ENCODE data around the gene RANGAP1. TPM values are rescaled to one million over a fixed set of nuclear protein-coding genes. Genes with fewer than 3 reads are reported as not detected.
A peak's percentile ranks its signal among the peaks of the same experiment; 100 is the strongest.

Gene RANGAP1
- total and polyA plus RNA-seq, 2 of the 13 experiments (the other 11 are each of a cell fraction or from before 2014, with no cell fraction given) = 51.8 to 83.9 TPM

DNA sequence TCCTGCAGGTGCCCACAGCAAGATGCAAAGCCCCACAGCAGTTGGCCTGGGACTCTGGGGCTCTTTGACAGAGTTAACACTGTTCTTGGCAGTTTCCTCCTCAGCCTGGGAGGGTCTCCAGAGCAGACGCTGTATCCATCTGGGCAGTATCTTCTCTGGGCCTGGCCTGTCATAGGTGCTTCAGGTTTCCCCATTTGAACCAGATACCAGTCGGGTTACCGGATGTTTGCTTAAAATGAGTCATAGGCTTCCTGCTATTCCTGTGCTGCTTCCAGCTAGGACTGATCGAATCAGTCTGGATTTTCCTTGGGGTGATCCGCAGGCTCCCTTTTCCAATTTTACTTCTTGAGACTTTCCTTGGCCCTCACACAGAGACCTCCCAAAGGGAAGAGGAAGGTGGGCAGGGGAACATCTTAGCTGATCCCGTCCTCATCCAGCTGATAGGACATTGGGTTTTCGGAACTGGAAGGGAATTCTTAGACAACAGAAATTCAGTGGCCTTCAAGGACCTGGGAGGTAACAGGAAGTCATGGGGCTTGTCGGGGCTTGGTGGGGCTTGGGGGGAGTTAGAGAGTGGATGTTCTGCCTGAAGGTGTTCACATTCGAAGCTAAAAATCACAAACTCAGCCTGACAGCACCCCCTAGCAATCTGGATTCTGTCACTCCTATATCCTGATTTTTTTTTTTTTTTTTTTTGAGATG, 2.4 kb upstream of the RANGAP1 start (continued):
- TF ChIP-seq ELK4 (CRISPR knock-in tag; IDR thresholded peaks at IDR 0.05; ENCODE audit: borderline replicate concordance) = no peak
- TF ChIP-seq ZBTB44 (CRISPR knock-in tag; IDR thresholded peaks at IDR 0.05) = no peak
- TF ChIP-seq FOSL2 (CRISPR knock-in tag; IDR thresholded peaks at IDR 0.05) = peak; percentile 99
- TF ChIP-seq CBFB (CRISPR knock-in tag; IDR thresholded peaks at IDR 0.05) = no peak
- TF ChIP-seq, protein P1, sequence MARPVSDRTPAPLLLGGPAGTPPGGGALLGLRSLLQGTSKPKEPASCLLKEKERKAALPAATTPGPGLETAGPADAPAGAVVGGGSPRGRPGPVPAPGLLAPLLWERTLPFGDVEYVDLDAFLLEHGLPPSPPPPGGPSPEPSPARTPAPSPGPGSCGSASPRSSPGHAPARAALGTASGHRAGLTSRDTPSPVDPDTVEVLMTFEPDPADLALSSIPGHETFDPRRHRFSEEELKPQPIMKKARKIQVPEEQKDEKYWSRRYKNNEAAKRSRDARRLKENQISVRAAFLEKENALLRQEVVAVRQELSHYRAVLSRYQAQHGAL (CRISPR knock-in tag; IDR thresholded peaks at IDR 0.05; ENCODE audit: not compliant biosample characterization) = no peak
- no peak for TF ChIP-seq HDAC6 (IDR thresholded peaks at IDR 0.05; ENCODE audit: low read depth, low read length)
- TF ChIP-seq ZNF547 (CRISPR knock-in tag; IDR thresholded peaks at IDR 0.05) = no peak
- no peak for TF ChIP-seq MAF1 (CRISPR knock-in tag; IDR thresholded peaks at IDR 0.05; ENCODE audit: borderline replicate concordance)
- TF ChIP-seq SALL2 (CRISPR knock-in tag; IDR thresholded peaks at IDR 0.05) = no peak
- TF ChIP-seq TARDBP (CRISPR knock-in tag; IDR thresholded peaks at IDR 0.05) = peak; percentile 75
- no peak for TF ChIP-seq ZNF101 (CRISPR knock-in tag; IDR thresholded peaks at IDR 0.05; ENCODE audit: borderline replicate concordance, low read depth)
- no peak for TF ChIP-seq ZBTB3 (CRISPR knock-in tag; IDR thresholded peaks at IDR 0.05; ENCODE audit: borderline replicate concordance, low read depth)
- no peak for TF ChIP-seq ZNF550 (CRISPR knock-in tag; IDR thresholded peaks at IDR 0.05; ENCODE audit: borderline replicate concordance)
- TF ChIP-seq ZNF780A (CRISPR knock-in tag; IDR thresholded peaks at IDR 0.05) = no peak
- no peak for TF ChIP-seq ZFP90 (CRISPR knock-in tag; IDR thresholded peaks at IDR 0.05; ENCODE audit: borderline replicate concordance)
- TF ChIP-seq RXRA (CRISPR knock-in tag; IDR thresholded peaks at IDR 0.05) = peak; percentile 68; the same call in 1 of the 2 replicates
- TF ChIP-seq ZNF331 (CRISPR knock-in tag; IDR thresholded peaks at IDR 0.05) = peak; percentile 28; the same call in 1 of the 2 replicates
- TF ChIP-seq SKI (IDR thresholded peaks at IDR 0.05; ENCODE audit: partially characterized antibody) = peak; percentile 38
- TF ChIP-seq SPEN (CRISPR knock-in tag; IDR thresholded peaks at IDR 0.05; ENCODE audit: low read depth) = no peak
- TF ChIP-seq SMAD1 (CRISPR knock-in tag; IDR thresholded peaks at IDR 0.05; ENCODE audit: borderline replicate concordance, low read depth) = no peak
- TF ChIP-seq, protein P2, sequence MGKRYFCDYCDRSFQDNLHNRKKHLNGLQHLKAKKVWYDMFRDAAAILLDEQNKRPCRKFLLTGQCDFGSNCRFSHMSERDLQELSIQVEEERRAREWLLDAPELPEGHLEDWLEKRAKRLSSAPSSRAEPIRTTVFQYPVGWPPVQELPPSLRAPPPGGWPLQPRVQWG (CRISPR knock-in tag; IDR thresholded peaks at IDR 0.05; ENCODE audit: borderline replicate concordance, low read depth) = no peak
- TF ChIP-seq ZSCAN30 (CRISPR knock-in tag; IDR thresholded peaks at IDR 0.05) = no peak
- TF ChIP-seq ZNF615 (CRISPR knock-in tag; IDR thresholded peaks at IDR 0.05; ENCODE audit: borderline replicate concordance) = no peak
- TF ChIP-seq PATZ1 (CRISPR knock-in tag; IDR thresholded peaks at IDR 0.05) = peak; percentile 36; the same call in 1 of the 2 replicates
- TF ChIP-seq ZNF274 (CRISPR knock-in tag; IDR thresholded peaks at IDR 0.05) = no peak
